ENCODE results near the gene TRDMT1.

GRCh38 chr10:17155826-17156225, 45.6 kb downstream of the TRDMT1 start:
- TF ChIP-seq POLR2A (IDR thresholded peaks at IDR 0.05) (no peak), CTCF (IDR thresholded peaks at IDR 0.05) (no peak), POLR2AphosphoS5 (IDR thresholded peaks at IDR 0.05) (no peak)

All from transverse colon (tissue), 4 donors.